ENCODE measurements around the gene CD38. TPM values are rescaled to one million over a fixed set of nuclear protein-coding genes. Genes with fewer than 3 reads are reported as not detected.

Gene CD38
- total and polyA plus RNA-seq, 2 of the 13 experiments (the other 11 are each of a cell fraction or from before 2014, with no cell fraction given), result not detected

DNA sequence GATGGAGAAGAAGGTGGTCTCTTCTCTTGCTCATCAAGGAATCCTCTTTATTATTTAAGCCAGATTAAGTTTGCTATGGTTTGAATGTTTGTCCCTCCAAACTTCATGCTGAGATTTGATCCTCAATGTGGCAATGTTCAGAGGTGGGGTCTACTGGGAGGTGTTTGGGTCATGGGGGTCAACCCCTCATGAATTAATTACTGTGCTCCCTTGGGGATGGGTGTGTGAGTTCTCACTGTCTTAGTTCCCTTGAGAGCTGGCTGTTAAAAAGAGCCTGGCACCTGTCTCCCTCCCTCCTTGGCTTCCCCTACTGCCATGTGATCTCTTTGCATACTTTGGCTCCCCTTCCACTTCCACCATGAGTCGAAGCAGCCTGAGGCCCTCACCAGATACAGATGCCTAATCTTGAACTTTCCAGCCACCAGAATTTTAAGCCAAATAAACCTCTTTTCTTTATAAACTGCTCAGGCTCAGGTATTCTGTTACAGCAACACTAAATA lies 36.0 kb upstream of the CD38 start:
- Histone ChIP-seq H3K9ac (ENCODE audit: insufficient read depth, low read depth, low read length) (no peak overlapping the region), H3K27ac (ENCODE audit: extremely low read length, insufficient read depth, low read length) (no peak overlapping the region), H3K36me3 (replicated peaks in 1 of 2; ENCODE audit: control insufficient read depth in 1 of 2, insufficient read depth in 2 of 2, low read length in 2 of 2) (no peaks in the 10 kb centered on the region), H2AFZ (ENCODE audit: low read length) (no peak overlapping the region), H3K27me3 (ENCODE audit: control insufficient read depth in 1 of 2, insufficient read depth in 2 of 2, low read length in 2 of 2) (peaks cover 0 to 5% of the 10 kb centered on the region in 2 experiments; a peak in 3 of 5 replicates), H3K4me3 (replicated peaks in 1 of 3; ENCODE audit: insufficient read depth in 1 of 3, low read depth in 2 of 3, low read length in 3 of 3) (no peak overlapping the region), H3K9me3 (ENCODE audit: low read length) (peaks cover 12% of the 10 kb centered on the region), H3K4me1 (ENCODE audit: insufficient read depth, low read length) (peaks cover 17% of the 10 kb centered on the region), H3K79me2 (ENCODE audit: insufficient read depth, low read length) (no peaks in the 10 kb centered on the region), H4K20me1 (ENCODE audit: insufficient read depth, low read length) (no peaks in the 10 kb centered on the region), H3K4me2 (ENCODE audit: low read depth, low read length) (no peak overlapping the region)
- in situ Hi-C loops (cut with HindIII; ENCODE audit: extremely low pct_ligation_motif_present, low pct_unique_long_range_greater_than_20kb) (no loop called here), intact Hi-C loops (cut with micrococcal nuclease; ENCODE audit: unreplicated experiment) (no loop called here)
- TF ChIP-seq SUZ12 (IDR thresholded peaks at IDR 0.05; ENCODE audit: low read depth, low read length) (no peak), ZSCAN20 (CRISPR knock-in tag; IDR thresholded peaks at IDR 0.05; ENCODE audit: borderline replicate concordance) (no peak), SNAI1 (CRISPR knock-in tag; IDR thresholded peaks at IDR 0.05; ENCODE audit: borderline replicate concordance) (no peak), HOXA3 (CRISPR knock-in tag; IDR thresholded peaks at IDR 0.05) (no peak), ARID2 (CRISPR knock-in tag; IDR thresholded peaks at IDR 0.05; ENCODE audit: borderline replicate concordance) (no peak)
- BruUV-seq (replicated peaks), result no TSS peak
- WGBS (ENCODE audit: low lambda C conversion rate), result 0% methylated on average over 1 of the region's 1 CpG
- CTCF ChIA-PET (ENCODE audit: low intra/inter-chr PET ratio, low total read pairs), result no interaction called here
- ATAC-seq (no peak), FAIRE-seq (no peak), DNase-seq (ENCODE audit: low spot score) (no peak)
- POLR2A ChIA-PET, result no interaction called here

DNA sequence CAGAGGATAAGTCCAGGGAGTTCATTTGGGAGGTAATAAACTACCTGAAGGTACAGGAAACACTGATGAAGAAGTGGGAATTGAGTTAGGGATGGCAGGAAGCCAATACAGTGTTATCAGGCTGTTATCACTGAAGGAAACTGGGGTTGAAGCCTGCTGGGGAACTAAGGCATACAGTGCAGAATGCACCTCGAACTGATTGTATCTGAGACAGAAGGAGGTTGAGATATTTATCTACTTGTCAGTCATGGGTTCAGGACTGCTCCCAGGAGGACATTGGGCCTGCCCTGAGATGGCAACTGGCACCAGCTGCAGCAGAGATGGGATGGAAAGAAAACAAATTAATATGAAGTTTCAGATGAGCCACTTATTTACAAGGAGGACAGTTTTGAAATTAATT lies 35.5 kb upstream of the CD38 start:
- peaks cover 17% of the 10 kb centered on the region for H3K4me1 ChIP-seq (ENCODE audit: insufficient read depth, low read length)
- no peak for FAIRE-seq
- no peak for DNase-seq (ENCODE audit: low spot score)
- H3K27ac ChIP-seq (ENCODE audit: extremely low read length, insufficient read depth, low read length), result no peak overlapping the region
- in situ Hi-C loops (cut with HindIII; ENCODE audit: extremely low pct_ligation_motif_present, low pct_unique_long_range_greater_than_20kb), result no loop called here
- no peak overlapping the region for H3K9ac ChIP-seq (ENCODE audit: insufficient read depth, low read depth, low read length)
- TF ChIP-seq ZNF468 (CRISPR knock-in tag; IDR thresholded peaks at IDR 0.05) (no peak), ATAD3A (CRISPR knock-in tag; IDR thresholded peaks at IDR 0.05) (no peak), ZNF770 (CRISPR knock-in tag; IDR thresholded peaks at IDR 0.05) (no peak), ATRX (CRISPR knock-in tag; IDR thresholded peaks at IDR 0.05; ENCODE audit: borderline replicate concordance) (no peak), ZNF335 (CRISPR knock-in tag; IDR thresholded peaks at IDR 0.05) (no peak), DMAP1 (CRISPR knock-in tag; IDR thresholded peaks at IDR 0.05) (no peak), ZNF850 (CRISPR knock-in tag; conservative IDR thresholded peaks at IDR 0.05) (no peak), ZNF263 (CRISPR knock-in tag; IDR thresholded peaks at IDR 0.05) (no peak), MIER2 (CRISPR knock-in tag; IDR thresholded peaks at IDR 0.05) (no peak), ZFP62 (CRISPR knock-in tag; IDR thresholded peaks at IDR 0.05) (no peak)
- TF ChIP-seq, protein P1, sequence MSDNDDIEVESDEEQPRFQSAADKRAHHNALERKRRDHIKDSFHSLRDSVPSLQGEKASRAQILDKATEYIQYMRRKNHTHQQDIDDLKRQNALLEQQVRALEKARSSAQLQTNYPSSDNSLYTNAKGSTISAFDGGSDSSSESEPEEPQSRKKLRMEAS (IDR thresholded peaks at IDR 0.05), result no peak
- TF ChIP-seq, protein P2, sequence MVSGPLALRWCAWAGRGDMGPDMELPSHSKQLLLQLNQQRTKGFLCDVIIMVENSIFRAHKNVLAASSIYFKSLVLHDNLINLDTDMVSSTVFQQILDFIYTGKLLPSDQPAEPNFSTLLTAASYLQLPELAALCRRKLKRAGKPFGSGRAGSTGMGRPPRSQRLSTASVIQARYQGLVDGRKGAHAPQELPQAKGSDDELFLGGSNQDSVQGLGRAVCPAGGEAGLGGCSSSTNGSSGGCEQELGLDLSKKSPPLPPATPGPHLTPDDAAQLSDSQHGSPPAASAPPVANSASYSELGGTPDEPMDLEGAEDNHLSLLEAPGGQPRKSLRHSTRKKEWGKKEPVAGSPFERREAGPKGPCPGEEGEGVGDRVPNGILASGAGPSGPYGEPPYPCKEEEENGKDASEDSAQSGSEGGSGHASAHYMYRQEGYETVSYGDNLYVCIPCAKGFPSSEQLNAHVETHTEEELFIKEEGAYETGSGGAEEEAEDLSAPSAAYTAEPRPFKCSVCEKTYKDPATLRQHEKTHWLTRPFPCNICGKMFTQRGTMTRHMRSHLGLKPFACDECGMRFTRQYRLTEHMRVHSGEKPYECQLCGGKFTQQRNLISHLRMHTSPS (CRISPR knock-in tag; IDR thresholded peaks at IDR 0.05; ENCODE audit: low read depth), result no peak
- H3K27me3 ChIP-seq (ENCODE audit: control insufficient read depth in 1 of 2, insufficient read depth in 2 of 2, low read length in 2 of 2), result peaks cover 0 to 5% of the 10 kb centered on the region in 2 experiments; a peak in 3 of 5 replicates
- no TSS peak for BruUV-seq (replicated peaks)
- no peak overlapping the region for H3K4me3 ChIP-seq (replicated peaks in 1 of 3; ENCODE audit: insufficient read depth in 1 of 3, low read depth in 2 of 3, low read length in 3 of 3)
- H3K9me3 ChIP-seq (ENCODE audit: low read length), result peaks cover 12% of the 10 kb centered on the region
- H2AFZ ChIP-seq (ENCODE audit: low read length), result no peak overlapping the region
- 0% methylated on average over 1 of the region's 1 CpG for WGBS (ENCODE audit: low lambda C conversion rate)
- no peak overlapping the region for H3K4me2 ChIP-seq (ENCODE audit: low read depth, low read length)
- H3K79me2 ChIP-seq (ENCODE audit: insufficient read depth, low read length), result no peaks in the 10 kb centered on the region
- ChIA-PET CTCF (ENCODE audit: low intra/inter-chr PET ratio, low total read pairs) (no interaction called here), POLR2A (no interaction called here)
- intact Hi-C loops (cut with micrococcal nuclease; ENCODE audit: unreplicated experiment), result no loop called here
- no peaks in the 10 kb centered on the region for H4K20me1 ChIP-seq (ENCODE audit: insufficient read depth, low read length)
- no peak for ATAC-seq
- no peaks in the 10 kb centered on the region for H3K36me3 ChIP-seq (replicated peaks in 1 of 2; ENCODE audit: control insufficient read depth in 1 of 2, insufficient read depth in 2 of 2, low read length in 2 of 2)
